Activated naive CD8-positive, alpha-beta T cell treated with anti-CD3 and anti-CD28 coated beads, Interleukin-2, amount 10 ng/mL, durations not matched to agents 7 days and 5 days (primary cell): ENCODE data around the gene RASAL2. TPM values are rescaled to one million over a fixed set of nuclear protein-coding genes. Genes with fewer than 3 reads are reported as not detected.

Experiments
- ATAC-seq: fragments of 150-1000 bp; cut with Tn5 transposase; one replicate; pipeline ENCODE4 v1.10.0; 2021; ENCODE audit warnings: low read depth, moderate library complexity
- POLR2A ChIA-PET: fragments of 350-600 bp; sonication (Branson Sonifier 250); formaldehyde crosslinking; loops from one replicate; lab custom pipeline; 2021; ENCODE audit warnings: antibody characterized with exemption; lab: Charles Lee
- DNase-seq: peaks from one replicate; pipeline ENCODE4 v3.0.0; 2021
- H3K27ac Mint-ChIP-seq: one replicate; pipeline ENCODE4 v1.8.0; 2022; ENCODE audit warnings: mild to moderate bottlenecking, mixed read lengths
- H3K27me3 Mint-ChIP-seq: one replicate; pipeline ENCODE4 v1.8.0; 2022; ENCODE audit warnings: mild to moderate bottlenecking, moderate library complexity, mixed read lengths
- H3K36me3 Mint-ChIP-seq: one replicate; pipeline ENCODE4 v1.8.0; 2021; ENCODE audit warnings: mild to moderate bottlenecking, mixed read lengths
- H3K4me1 Mint-ChIP-seq: one replicate; pipeline ENCODE4 v1.8.0; 2021; ENCODE audit warnings: mixed read lengths
- H3K4me3 Mint-ChIP-seq: one replicate; pipeline ENCODE4 v1.8.0; 2022; ENCODE audit warnings: mild to moderate bottlenecking, moderate library complexity, mixed read lengths
- H3K9me3 Mint-ChIP-seq: one replicate; pipeline ENCODE4 v1.8.0; 2021; ENCODE audit warnings: mixed read lengths
- total RNA-seq, 2 experiments: library from RNA; stranded (reverse); gene quantifications; one replicate each; pipeline ENCODE4 v1.2.3, GENCODE V29; 2021

Gene RASAL2
- total RNA-seq, 2 experiments from 2014 or later, result 0.06 to 0.11 TPM

GRCh38 chr1:178529364-178530036 is 435.6 kb downstream of the RASAL2 start:
- no peaks in the 10 kb centered on the region for H3K9me3 Mint-ChIP-seq
- no peak overlapping the region for H3K27ac Mint-ChIP-seq
- no peaks in the 10 kb centered on the region for H3K27me3 Mint-ChIP-seq
- no peaks in the 10 kb centered on the region for H3K36me3 Mint-ChIP-seq
- ATAC-seq, result no peak
- no peak for DNase-seq
- no peaks in the 10 kb centered on the region for H3K4me1 Mint-ChIP-seq
- H3K4me3 Mint-ChIP-seq, result no peak overlapping the region
- POLR2A ChIA-PET, result no interaction called here

GRCh38 chr1:178530037-178530402 is 436.1 kb downstream of the RASAL2 start:
- H3K27ac Mint-ChIP-seq, result no peak overlapping the region
- H3K36me3 Mint-ChIP-seq, result no peaks in the 10 kb centered on the region
- H3K27me3 Mint-ChIP-seq, result no peaks in the 10 kb centered on the region
- POLR2A ChIA-PET, result no interaction called here
- no peak overlapping the region for H3K4me3 Mint-ChIP-seq
- no peaks in the 10 kb centered on the region for H3K9me3 Mint-ChIP-seq
- no peaks in the 10 kb centered on the region for H3K4me1 Mint-ChIP-seq
- DNase-seq (no peak), ATAC-seq (no peak)

GRCh38 chr1:178530502-178530901 is 436.6 kb downstream of the RASAL2 start:
- Mint-ChIP-seq H3K4me1 (no peaks in the 10 kb centered on the region), H3K36me3 (no peaks in the 10 kb centered on the region), H3K27me3 (no peaks in the 10 kb centered on the region), H3K27ac (no peak overlapping the region), H3K4me3 (no peak overlapping the region), H3K9me3 (no peaks in the 10 kb centered on the region)
- DNase-seq (no peak), ATAC-seq (no peak)
- POLR2A ChIA-PET, result no interaction called here

GRCh38 chr1:178531887-178532286 is 438.0 kb downstream of the RASAL2 start:
- Mint-ChIP-seq H3K27ac (no peak overlapping the region), H3K9me3 (no peaks in the 10 kb centered on the region), H3K27me3 (no peaks in the 10 kb centered on the region), H3K4me3 (no peak overlapping the region), H3K36me3 (no peaks in the 10 kb centered on the region), H3K4me1 (no peaks in the 10 kb centered on the region)
- no peak for DNase-seq
- peak; percentile 21 for ATAC-seq
- POLR2A ChIA-PET, result no interaction called here

- H3K27me3 Mint-ChIP-seq, result no peaks in the 10 kb centered on the region
- ATAC-seq (peak; percentile 82), DNase-seq (peak; percentile 82)
- POLR2A ChIA-PET, result interaction anchor here (1.2 kb wide), 1 partner anchor 10 kb away, joined by 5 read pairs; no protein-coding TSS in a partner anchor
- no peak overlapping the region for H3K27ac Mint-ChIP-seq
- H3K36me3 Mint-ChIP-seq, result no peaks in the 10 kb centered on the region
- no peak overlapping the region for H3K4me3 Mint-ChIP-seq
- H3K4me1 Mint-ChIP-seq, result no peaks in the 10 kb centered on the region
- no peaks in the 10 kb centered on the region for H3K9me3 Mint-ChIP-seq
Measured at GRCh38 chr1:178532392-178532791, 438.5 kb downstream of the RASAL2 start.

- no peak overlapping the region for H3K27ac Mint-ChIP-seq
- POLR2A ChIA-PET, result interaction anchor here (1.2 kb wide), 1 partner anchor 9 kb away, joined by 5 read pairs; no protein-coding TSS in a partner anchor
- ATAC-seq, result no peak
Measured at GRCh38 chr1:178533121-178533946, 439.4 kb downstream of the RASAL2 start.

More at GRCh38 chr1:178533121-178533946, 439.4 kb downstream of the RASAL2 start:
- Mint-ChIP-seq H3K4me1 (no peaks in the 10 kb centered on the region), H3K36me3 (no peaks in the 10 kb centered on the region), H3K4me3 (no peak overlapping the region), H3K9me3 (no peaks in the 10 kb centered on the region), H3K27me3 (no peaks in the 10 kb centered on the region)
- no peak for DNase-seq

Other genes starting within 250 kb of the RASAL2 start
- gene SEC16B, start 124.0 kb upstream of the RASAL2 start, total RNA-seq, result under 1 TPM; 0.26 to 0.42 TPM